NCI-H748 (cell line): ENCODE measurements around the gene WDPCP.
A peak's percentile ranks its signal among the peaks of the same experiment; 100 is the strongest.
"Not testable (repeated sequence)": the region's sequence is repeated elsewhere in the genome, so short reads cannot be mapped to it uniquely, and the experiment has no call there.

Experiments
- DNase-seq: peaks from one replicate; lab custom pipeline; 2025; ENCODE audit not compliant: unreplicated experiment; lab: John Stamatoyannopoulos, UW

WDPCP gene

GRCh38 chr2:63544017-63544627 lies 44.2 kb downstream of the WDPCP start:
- DNase-seq: peak; percentile 13

DNA sequence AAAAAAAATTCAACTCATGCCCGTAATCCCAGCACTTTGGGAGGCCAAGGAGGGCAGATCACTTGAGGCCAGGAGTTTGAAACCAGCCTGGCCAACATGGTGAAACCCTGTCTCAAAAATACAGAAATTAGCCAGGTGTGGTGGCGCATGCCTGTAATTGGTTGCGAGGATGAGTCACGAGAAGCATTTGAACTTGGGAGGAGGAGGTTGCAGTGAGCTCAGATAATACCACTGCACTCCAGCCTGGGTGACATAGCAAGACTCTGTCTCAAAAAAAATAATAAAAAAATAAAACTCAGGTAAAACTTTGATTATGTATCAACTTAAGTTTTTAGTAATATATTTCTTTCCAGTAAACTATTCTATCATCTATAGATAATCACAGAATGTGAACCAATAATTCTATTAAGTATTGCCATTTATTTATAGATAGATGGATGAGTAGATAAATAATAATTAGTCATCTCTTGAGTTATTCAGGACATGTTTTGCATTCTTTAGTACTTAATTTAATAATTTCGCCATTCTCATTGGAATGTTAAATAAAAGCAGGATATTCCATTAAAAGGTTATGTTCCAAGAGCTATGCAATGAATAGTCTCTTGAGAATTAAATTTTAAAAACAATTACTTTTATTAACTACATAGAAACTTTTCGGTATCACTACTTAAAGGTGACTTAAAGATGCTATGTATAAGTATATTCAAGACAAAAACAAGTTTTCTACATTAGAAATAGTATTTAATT lies 48.7 kb downstream of the WDPCP start:
- DNase-seq: no peak

DNA sequence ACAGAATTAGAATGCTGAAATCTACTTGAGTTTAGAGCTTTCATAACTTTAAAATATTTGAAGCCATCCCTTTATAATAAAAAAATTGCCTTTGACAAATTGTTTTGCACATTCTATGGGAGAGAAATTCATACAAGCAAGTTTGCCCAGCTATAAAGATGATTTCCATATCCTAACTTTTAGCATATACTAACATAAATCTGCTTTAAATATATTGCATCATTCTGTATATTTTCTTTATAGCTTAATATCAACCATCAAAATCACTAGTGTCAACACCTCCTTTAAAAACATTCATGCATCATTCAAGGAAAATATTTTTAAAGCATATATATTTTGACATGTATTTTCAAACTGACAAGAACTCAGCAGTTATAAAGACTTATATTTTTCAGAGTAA lies 49.9 kb downstream of the WDPCP start:
- DNase-seq: no peak

GRCh38 chr2:63537306-63537705 lies 51.0 kb downstream of the WDPCP start:
- no peak for DNase-seq

- DNase-seq: no peak
Observed at GRCh38 chr2:63530704-63531279, 57.5 kb downstream of the WDPCP start.

GRCh38 chr2:63525905-63526304 lies 62.4 kb downstream of the WDPCP start:
- no peak for DNase-seq

- no peak for DNase-seq
Observed at GRCh38 chr2:63522950-63523349, 65.3 kb downstream of the WDPCP start.

GRCh38 chr2:63520793-63521192 lies 67.5 kb downstream of the WDPCP start:
- DNase-seq: no peak

DNA sequence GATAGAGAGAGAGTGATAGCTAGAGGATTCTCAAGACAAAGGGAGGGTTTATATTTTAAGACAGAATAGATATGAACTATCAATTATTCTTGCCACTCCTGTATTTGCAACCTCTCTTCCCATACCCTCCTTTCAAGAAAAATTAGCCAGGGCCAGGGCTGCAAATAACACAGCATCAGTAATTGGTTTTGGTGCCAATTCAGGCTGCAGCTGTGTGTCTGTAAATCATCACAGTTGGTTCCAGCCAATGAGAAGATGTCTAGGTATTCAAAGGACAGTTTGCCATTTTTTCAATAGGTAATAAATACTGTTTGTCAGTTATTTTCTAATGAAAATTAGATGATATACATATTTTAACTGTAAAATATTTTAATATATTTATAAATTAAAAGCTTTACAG lies 73.5 kb downstream of the WDPCP start:
- no peak for DNase-seq

- no peak for DNase-seq
Observed at GRCh38 chr2:63514237-63514716, 74.0 kb downstream of the WDPCP start.

GRCh38 chr2:63506320-63506719 lies 82.0 kb downstream of the WDPCP start:
- no peak for DNase-seq

- no peak for DNase-seq
Observed at GRCh38 chr2:63503818-63504217, 84.5 kb downstream of the WDPCP start.

GRCh38 chr2:63500398-63500797 lies 87.9 kb downstream of the WDPCP start:
- no peak for DNase-seq

- DNase-seq: no peak
Observed at GRCh38 chr2:63497576-63497975, 90.7 kb downstream of the WDPCP start.

GRCh38 chr2:63494968-63495367 lies 93.3 kb downstream of the WDPCP start:
- DNase-seq: no peak

- DNase-seq: no peak
Observed at GRCh38 chr2:63494100-63494499, 94.2 kb downstream of the WDPCP start.

DNA sequence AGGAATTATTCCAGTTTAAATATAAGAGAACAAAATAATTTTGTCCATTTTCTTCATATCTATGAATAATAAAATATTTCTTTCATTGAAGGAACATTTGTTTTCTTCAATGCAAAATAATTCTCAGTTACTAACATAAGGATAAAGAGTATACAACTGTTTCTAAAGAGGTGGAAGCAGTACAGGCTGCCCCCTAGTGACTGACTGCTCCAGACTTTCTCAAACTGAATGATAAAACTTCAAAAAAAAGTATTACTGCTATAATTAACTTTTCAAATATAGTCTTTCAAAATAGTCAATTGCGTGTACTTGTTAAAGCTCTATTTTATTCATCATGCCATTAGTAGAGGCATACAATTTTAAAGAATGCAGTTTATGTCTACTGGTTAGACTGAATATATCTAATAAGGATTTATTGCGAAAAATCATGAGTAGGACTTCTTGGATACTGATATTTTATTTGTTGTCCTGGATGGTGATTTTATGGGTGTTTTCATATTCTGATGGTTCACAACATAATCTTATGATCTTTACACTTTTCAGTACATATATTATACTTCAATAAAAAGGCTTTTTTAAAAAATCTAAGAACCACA lies 100.1 kb downstream of the WDPCP start:
- DNase-seq: no peak

DNA sequence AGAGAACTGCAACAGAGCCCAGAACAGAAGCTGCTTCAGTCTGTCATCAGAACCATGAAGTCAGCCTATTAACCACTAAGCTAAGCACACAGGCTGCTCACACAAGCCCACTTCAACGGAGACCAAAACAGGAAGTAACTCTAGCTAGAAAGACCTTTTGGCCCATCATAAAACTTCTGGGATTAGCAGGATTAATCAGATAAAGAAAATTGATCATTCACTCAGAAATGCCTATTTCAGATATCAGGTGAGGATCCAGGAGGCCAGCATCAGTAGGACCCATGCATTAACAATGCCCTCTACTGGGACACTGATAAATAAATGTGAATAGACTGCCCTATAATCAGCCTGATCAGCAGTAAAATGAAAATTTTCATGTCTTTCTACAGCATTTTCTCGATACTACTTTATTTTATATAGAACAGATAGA lies 101.4 kb downstream of the WDPCP start:
- DNase-seq: peak; percentile 3

DNA sequence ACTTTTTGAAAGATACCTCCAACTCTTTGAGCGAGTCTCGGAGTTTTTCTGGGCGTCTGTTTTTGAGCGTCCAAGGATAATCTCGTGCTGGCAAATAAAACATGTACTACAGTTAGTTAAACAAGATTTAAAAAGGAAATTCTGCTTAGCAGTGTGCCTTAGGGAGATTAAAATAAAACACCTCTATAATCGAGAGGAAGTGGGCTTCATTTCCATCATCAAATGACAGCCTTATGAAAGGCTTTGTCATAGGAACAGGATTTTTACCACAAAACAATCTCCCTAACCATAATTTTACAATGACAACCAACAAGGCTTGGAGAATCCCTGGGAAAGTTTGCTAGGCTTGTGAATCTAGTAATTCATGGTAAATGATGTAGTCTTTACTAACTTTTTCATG lies 103.4 kb downstream of the WDPCP start:
- no peak for DNase-seq

- no peak for DNase-seq
Observed at GRCh38 chr2:63484481-63484880, 103.8 kb downstream of the WDPCP start.

DNA sequence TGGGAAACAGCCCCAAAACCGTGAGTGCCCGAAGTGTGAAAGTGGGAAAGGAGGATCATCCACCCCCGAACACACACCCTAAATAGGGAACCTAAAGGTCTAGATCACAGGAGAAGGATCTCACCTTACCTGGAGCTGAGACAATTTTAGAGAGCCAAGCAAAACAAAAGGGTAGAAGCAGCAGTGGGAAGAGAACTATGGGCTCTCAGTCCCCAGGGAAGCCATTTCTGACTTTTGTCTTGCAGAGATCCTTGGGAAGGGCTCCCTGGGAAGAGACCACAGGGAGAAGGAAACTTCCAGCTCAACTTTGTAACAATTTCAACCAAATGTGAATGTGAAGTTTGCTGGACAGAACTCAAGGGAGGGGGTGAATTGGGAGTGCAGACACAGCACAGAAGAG lies 110.6 kb downstream of the WDPCP start:
- no peak for DNase-seq

DNA sequence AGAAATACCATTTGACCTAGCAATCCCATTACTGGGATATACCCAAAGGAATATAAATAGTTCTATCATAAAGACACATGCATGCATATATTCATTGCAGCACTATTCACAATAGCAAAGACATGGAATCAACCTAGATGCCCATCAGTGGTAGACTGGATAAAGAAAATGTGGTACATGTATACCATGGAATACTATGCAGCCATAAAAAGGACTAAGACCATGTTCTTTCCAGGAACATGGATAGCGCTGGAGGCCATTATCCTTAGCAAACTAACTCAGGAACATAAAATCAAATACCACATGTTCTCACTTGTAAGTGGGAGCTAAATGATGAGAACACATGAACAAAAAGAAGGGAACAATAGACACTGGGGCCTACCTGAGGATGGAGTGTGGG lies 119.0 kb downstream of the WDPCP start:
- not testable (repeated sequence) for DNase-seq
